ENCODE data around the gene METTL16.
"Not testable (repeated sequence)": the region's sequence is repeated elsewhere in the genome, so short reads cannot be mapped to it uniquely, and the experiment has no call there.

The METTL16 gene

GRCh38 chr17:2521775-2522410 is 10.2 kb upstream of the METTL16 start:
- not testable (repeated sequence) for H3K4me3 Mint-ChIP-seq; H3K4me1 Mint-ChIP-seq (ENCODE audit: low read depth); H3K36me3 Mint-ChIP-seq; H3K27me3 Mint-ChIP-seq; H3K9me3 Mint-ChIP-seq (ENCODE audit: low read depth); H3K27ac Mint-ChIP-seq

- Mint-ChIP-seq H3K4me1 (ENCODE audit: low read depth) (no peaks in the 10 kb centered on the region), H3K36me3 (no peaks in the 10 kb centered on the region), H3K9me3 (ENCODE audit: low read depth) (no peaks in the 10 kb centered on the region), H3K27ac (no peak overlapping the region), H3K4me3 (no peak overlapping the region), H3K27me3 (peaks cover 1% of the 10 kb centered on the region)
Observed at GRCh38 chr17:2521257-2521656, 9.6 kb upstream of the METTL16 start.

DNA sequence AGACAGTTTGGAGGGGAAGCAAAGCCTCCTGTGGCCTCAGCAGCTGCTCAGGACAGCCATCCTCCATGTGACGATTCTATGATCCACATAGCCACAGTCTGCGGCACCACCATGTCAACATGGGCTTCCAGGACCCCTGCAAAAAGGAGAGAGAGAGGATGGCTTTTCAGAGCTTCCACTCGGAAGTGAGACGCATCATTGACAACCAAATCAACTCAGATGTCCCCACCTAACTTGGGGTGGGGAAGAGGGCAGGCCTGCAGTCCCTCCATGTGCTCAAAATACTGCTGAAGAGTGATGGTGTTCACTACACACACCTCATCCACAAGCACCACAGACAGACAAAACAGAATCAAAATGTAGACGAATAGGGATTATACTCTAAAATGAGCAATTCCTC is 5.9 kb upstream of the METTL16 start:
- H3K9me3 Mint-ChIP-seq (ENCODE audit: low read depth) = no peaks in the 10 kb centered on the region
- H3K4me1 Mint-ChIP-seq (ENCODE audit: low read depth) = no peaks in the 10 kb centered on the region

GRCh38 chr17:2511138-2511461 is 588 bp downstream of the METTL16 start:
- Mint-ChIP-seq H3K9me3 (ENCODE audit: low read depth) (no peaks in the 10 kb centered on the region), H3K36me3 (peaks cover 13% of the 10 kb centered on the region), H3K27ac (no peak overlapping the region), H3K4me1 (ENCODE audit: low read depth) (peaks cover 14% of the 10 kb centered on the region), H3K4me3 (no peak overlapping the region), H3K27me3 (no peaks in the 10 kb centered on the region)

More for the DNA sequence above, 5.9 kb upstream of the METTL16 start:
- Mint-ChIP-seq H3K27ac (no peak overlapping the region), H3K36me3 (no peaks in the 10 kb centered on the region), H3K27me3 (peaks cover 1% of the 10 kb centered on the region), H3K4me3 (no peak overlapping the region)

DNA sequence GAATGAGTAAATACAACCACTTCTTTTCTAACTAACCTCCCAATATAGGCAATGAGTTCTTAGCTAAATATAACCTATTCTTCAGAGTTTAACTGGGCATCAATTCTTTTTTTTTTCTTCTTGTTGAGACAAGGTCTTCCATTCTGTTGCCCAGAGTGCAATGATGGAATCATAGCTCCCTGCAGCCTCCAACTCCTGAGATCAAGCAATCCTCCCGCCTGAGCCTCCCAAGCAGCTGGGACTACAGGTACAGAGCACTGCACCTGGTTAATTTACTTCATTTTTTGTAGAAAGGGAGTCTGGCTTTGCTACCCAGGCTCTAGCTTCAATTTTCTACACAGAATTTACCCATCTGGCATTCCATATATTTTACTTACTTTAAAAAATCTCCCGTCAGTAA is 1.1 kb downstream of the METTL16 start:
- Mint-ChIP-seq H3K36me3 (peaks cover 15% of the 10 kb centered on the region), H3K27me3 (no peaks in the 10 kb centered on the region), H3K4me3 (no peak overlapping the region), H3K27ac (no peak overlapping the region), H3K9me3 (ENCODE audit: low read depth) (no peaks in the 10 kb centered on the region), H3K4me1 (ENCODE audit: low read depth) (peaks cover 19% of the 10 kb centered on the region)

- Mint-ChIP-seq H3K9me3 (ENCODE audit: low read depth) (no peaks in the 10 kb centered on the region), H3K27me3 (no peaks in the 10 kb centered on the region), H3K4me1 (ENCODE audit: low read depth) (peaks cover 32% of the 10 kb centered on the region), H3K36me3 (peaks cover 19% of the 10 kb centered on the region), H3K4me3 (peak overlapping the region; percentile 60), H3K27ac (peak overlapping the region; percentile 36)
Observed at GRCh38 chr17:2508035-2508434, 3.7 kb downstream of the METTL16 start.

- H3K4me1 Mint-ChIP-seq (ENCODE audit: low read depth) = peaks cover 38% of the 10 kb centered on the region
- H3K4me3 Mint-ChIP-seq; H3K27ac Mint-ChIP-seq; H3K27me3 Mint-ChIP-seq; H3K9me3 Mint-ChIP-seq (ENCODE audit: low read depth): not testable (repeated sequence)
- peaks cover 21% of the 10 kb centered on the region for H3K36me3 Mint-ChIP-seq
Observed at GRCh38 chr17:2507015-2507414, 4.7 kb downstream of the METTL16 start.

DNA sequence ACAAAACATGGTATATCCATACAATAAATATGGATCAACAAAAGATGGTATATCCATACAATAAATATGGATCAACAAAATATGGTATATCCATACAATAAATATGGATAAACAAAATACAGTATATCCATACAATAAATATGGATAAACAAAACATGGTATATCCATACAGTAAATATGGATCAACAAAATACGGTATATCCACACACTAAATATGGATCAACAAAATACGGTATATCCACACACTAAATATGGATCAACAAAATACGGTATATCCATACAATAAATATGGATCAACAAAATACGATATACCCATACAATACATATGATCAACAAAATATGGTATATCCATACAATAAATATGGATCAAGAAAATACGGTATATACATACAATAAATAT is 8.1 kb downstream of the METTL16 start:
- Mint-ChIP-seq H3K27ac (no peak overlapping the region), H3K4me3 (no peak overlapping the region), H3K9me3 (ENCODE audit: low read depth) (no peaks in the 10 kb centered on the region), H3K4me1 (ENCODE audit: low read depth) (peaks cover 36% of the 10 kb centered on the region), H3K27me3 (no peaks in the 10 kb centered on the region), H3K36me3 (peaks cover 21% of the 10 kb centered on the region)

GRCh38 chr17:2502871-2503580 is 8.7 kb downstream of the METTL16 start:
- H3K36me3 Mint-ChIP-seq = peaks cover 15% of the 10 kb centered on the region
- H3K4me1 Mint-ChIP-seq (ENCODE audit: low read depth) = peaks cover 30% of the 10 kb centered on the region
- H3K4me3 Mint-ChIP-seq = no peak overlapping the region
- H3K9me3 Mint-ChIP-seq (ENCODE audit: low read depth) = no peaks in the 10 kb centered on the region
- no peaks in the 10 kb centered on the region for H3K27me3 Mint-ChIP-seq
- no peak overlapping the region for H3K27ac Mint-ChIP-seq

DNA sequence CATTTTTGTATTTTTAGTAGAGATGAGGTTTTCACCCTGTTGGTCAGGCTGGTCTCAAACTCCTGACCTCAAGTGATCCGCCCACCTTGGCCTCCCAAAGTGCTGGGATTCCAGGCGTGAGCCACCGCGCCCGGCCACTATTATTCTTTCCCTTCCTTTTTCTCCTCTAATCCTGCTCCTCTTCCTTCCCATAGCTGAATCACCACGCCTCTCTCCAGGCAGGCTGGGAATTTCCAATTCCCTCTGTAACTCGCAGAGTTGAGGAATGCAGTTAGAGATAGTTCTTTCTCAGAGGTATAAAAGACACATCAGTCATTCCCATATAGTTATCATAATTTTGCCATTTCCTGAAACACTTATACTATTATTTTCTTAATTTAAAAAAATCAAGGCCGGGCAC is 11.2 kb downstream of the METTL16 start:
- Mint-ChIP-seq H3K4me3 (no peak overlapping the region), H3K9me3 (ENCODE audit: low read depth) (no peaks in the 10 kb centered on the region), H3K27ac (no peak overlapping the region), H3K4me1 (ENCODE audit: low read depth) (peaks cover 25% of the 10 kb centered on the region), H3K36me3 (peaks cover 11% of the 10 kb centered on the region), H3K27me3 (no peaks in the 10 kb centered on the region)

GRCh38 chr17:2489286-2489685 is 22.4 kb downstream of the METTL16 start:
- H3K9me3 Mint-ChIP-seq (ENCODE audit: low read depth); H3K27ac Mint-ChIP-seq; H3K36me3 Mint-ChIP-seq; H3K4me3 Mint-ChIP-seq; H3K27me3 Mint-ChIP-seq: not testable (repeated sequence)
- H3K4me1 Mint-ChIP-seq (ENCODE audit: low read depth) = peaks cover 34% of the 10 kb centered on the region

DNA sequence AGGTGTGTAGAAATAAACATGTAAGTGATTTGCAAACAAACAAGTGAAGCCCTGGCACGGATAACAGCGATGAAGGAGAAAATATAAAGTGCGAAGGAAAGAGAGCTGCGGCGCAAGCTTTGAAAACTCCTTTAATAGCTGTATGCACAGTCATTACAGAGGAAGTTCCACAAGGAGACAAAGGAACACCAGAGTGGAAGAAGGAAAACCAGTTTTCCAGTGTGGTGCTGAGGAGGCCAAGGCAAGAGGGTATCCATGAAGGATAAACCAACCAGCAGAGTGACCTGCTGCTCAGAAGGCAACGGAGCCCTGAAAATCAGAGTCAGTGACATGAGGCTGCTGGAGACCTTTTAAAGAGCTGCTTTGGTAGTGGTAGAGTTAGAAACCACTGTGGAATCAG is 24.4 kb downstream of the METTL16 start:
- Mint-ChIP-seq H3K36me3 (no peaks in the 10 kb centered on the region), H3K9me3 (ENCODE audit: low read depth) (no peaks in the 10 kb centered on the region), H3K27ac (no peak overlapping the region), H3K27me3 (no peaks in the 10 kb centered on the region), H3K4me3 (no peak overlapping the region), H3K4me1 (ENCODE audit: low read depth) (peaks cover 49% of the 10 kb centered on the region)

DNA sequence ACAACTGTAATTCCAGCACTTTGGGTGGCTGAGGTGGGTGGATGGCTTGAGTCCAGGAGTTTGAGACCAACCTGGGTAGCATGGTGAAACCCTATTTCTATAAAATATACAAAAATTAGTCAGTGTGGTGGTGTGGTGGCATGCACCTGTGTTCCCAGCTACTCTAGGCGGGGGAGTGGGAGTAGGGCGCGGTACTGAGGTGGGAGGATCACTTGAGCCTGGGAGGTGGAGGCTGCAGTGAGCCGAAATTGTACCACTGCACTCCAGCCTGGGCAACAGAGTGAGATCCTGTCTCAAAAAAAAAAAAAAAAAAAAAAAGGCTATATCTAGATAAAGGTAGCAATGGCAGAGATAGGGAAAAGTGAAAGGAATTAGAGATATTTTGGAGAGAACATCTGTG is 25.0 kb downstream of the METTL16 start:
- H3K4me1 Mint-ChIP-seq (ENCODE audit: low read depth) = peaks cover 53% of the 10 kb centered on the region

DNA sequence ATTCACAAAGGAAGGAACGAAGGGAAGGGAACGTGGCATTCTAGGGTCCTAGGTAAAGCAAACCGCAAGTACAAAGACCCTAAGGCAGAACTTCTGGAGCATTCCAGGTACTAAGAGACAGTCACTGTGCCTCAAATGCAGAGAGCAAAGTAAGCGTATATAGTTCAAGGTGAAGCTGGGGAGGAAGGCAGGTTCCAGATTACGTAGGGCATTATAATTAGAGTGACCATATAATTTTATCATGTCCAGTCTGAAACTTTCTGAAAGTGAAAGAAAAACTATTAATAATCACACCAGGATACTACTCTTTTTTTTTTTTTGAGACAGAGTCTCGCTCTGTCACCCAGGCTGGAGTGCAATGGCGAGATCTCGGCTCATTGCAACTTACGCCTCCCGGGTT is 25.7 kb downstream of the METTL16 start:
- peaks cover 53% of the 10 kb centered on the region for H3K4me1 Mint-ChIP-seq (ENCODE audit: low read depth)
- H3K4me3 Mint-ChIP-seq = no peak overlapping the region
- no peaks in the 10 kb centered on the region for H3K9me3 Mint-ChIP-seq (ENCODE audit: low read depth)
- peak overlapping the region; percentile 34 for H3K27ac Mint-ChIP-seq
- no peaks in the 10 kb centered on the region for H3K36me3 Mint-ChIP-seq
- no peaks in the 10 kb centered on the region for H3K27me3 Mint-ChIP-seq

More for the DNA sequence above, 25.0 kb downstream of the METTL16 start:
- not testable (repeated sequence) for H3K36me3 Mint-ChIP-seq; H3K4me3 Mint-ChIP-seq; H3K27me3 Mint-ChIP-seq; H3K9me3 Mint-ChIP-seq (ENCODE audit: low read depth); H3K27ac Mint-ChIP-seq

DNA sequence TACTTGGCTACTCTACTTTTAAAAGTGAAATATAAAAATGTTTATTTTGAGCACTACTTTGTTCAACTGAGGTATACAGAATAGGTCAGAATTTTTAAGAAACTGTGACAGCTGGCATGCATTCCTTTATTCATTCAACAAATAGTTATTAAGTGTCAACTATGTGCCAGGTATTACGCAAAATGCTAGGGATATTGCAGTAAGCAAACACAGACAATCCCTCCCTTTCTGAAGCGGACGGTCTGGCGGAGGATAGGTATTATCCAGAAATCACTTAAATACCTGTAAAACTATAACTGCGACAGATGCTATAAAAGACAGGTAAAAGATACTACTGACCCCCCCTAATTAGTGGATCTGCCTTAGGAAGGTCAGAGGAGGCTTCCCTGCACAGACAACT is 26.1 kb downstream of the METTL16 start:
- Mint-ChIP-seq H3K9me3 (ENCODE audit: low read depth) (no peaks in the 10 kb centered on the region), H3K27ac (peak overlapping the region; percentile 34), H3K27me3 (no peaks in the 10 kb centered on the region), H3K4me3 (no peak overlapping the region), H3K4me1 (ENCODE audit: low read depth) (peaks cover 51% of the 10 kb centered on the region), H3K36me3 (no peaks in the 10 kb centered on the region)

DNA sequence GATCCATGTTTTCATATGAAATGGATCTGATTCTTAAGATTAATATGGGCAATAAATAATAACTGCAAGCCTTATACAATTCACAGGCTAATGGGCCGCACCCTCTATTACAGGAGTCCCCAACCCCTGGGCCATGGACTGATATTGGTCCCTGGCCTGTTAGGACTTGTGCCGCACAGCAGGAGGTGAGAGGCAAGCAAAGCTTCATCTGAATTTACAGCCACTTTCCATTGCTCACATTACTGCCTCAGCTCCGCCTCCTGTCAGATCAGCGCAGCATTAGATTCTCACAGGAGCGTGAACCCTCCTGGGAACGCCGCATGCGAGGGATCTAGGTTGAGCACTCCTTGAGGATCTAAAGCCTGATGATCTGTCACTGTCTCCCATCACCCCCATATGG is 26.8 kb downstream of the METTL16 start:
- no peak overlapping the region for H3K4me3 Mint-ChIP-seq
- peaks cover 3% of the 10 kb centered on the region for H3K36me3 Mint-ChIP-seq
- no peaks in the 10 kb centered on the region for H3K9me3 Mint-ChIP-seq (ENCODE audit: low read depth)
- no peak overlapping the region for H3K27ac Mint-ChIP-seq
- no peaks in the 10 kb centered on the region for H3K27me3 Mint-ChIP-seq
- peaks cover 52% of the 10 kb centered on the region for H3K4me1 Mint-ChIP-seq (ENCODE audit: low read depth)

Data from activated naive CD8-positive, alpha-beta T cell (primary cell).